CD4-positive, CD25-positive, alpha-beta regulatory T cell (primary cell): ENCODE measurements around the gene RTEL1. TPM values are rescaled to one million over a fixed set of nuclear protein-coding genes. Genes with fewer than 3 reads are reported as not detected.
"Not testable (repeated sequence)": the region's sequence is repeated elsewhere in the genome, so short reads cannot be mapped to it uniquely, and the experiment has no call there.

Experiments
- ATAC-seq, 2 donors: fragments of 150-1000 bp; cut with Tn5 transposase; one replicate each; pipeline ENCODE4 v1.10.0; 2021; ENCODE audit warnings: low read depth in 2 of 2, moderate number of reproducible peaks in 2 of 2, moderate library complexity in 1 of 2
- DNase-seq, 3 donors: peaks; one replicate each; pipeline versions ENCODE4 v3.0.0 to v3.0.0-alpha.2; 2012 to 2022; ENCODE audit warnings: mixed read lengths in 1 of 3
- H3K27ac ChIP-seq: one replicate; pipeline ENCODE4 v1.7.0; 2013; ENCODE audit warnings: mild to moderate bottlenecking, low read length; ENCODE audit not compliant: insufficient read depth, poor library complexity, severe bottlenecking
- H3K27me3 ChIP-seq: one replicate; pipeline ENCODE4 v1.7.0; 2013; ENCODE audit warnings: low read length; ENCODE audit not compliant: control insufficient read depth, insufficient read depth
- H3K36me3 ChIP-seq: one replicate; pipeline ENCODE4 v1.7.0; 2013; ENCODE audit warnings: mild to moderate bottlenecking, low read length, moderate library complexity; ENCODE audit not compliant: control insufficient read depth, insufficient read depth
- H3K4me1 ChIP-seq: 2 replicates; pipeline ENCODE4 v1.7.0; 2013; ENCODE audit warnings: mild to moderate bottlenecking, low read length; ENCODE audit not compliant: insufficient read depth, control insufficient read depth, poor library complexity, severe bottlenecking
- H3K4me3 ChIP-seq: one replicate; pipeline ENCODE4 v1.7.0; 2013; ENCODE audit warnings: low read depth, mild to moderate bottlenecking, low read length, moderate library complexity
- H3K9me3 ChIP-seq, 2 experiments: 1 replicate in 1 of 2; 2 replicates in 1 of 2; pipeline ENCODE4 v1.7.0; 2013; ENCODE audit warnings: low read length in 2 of 2, mild to moderate bottlenecking in 1 of 2, moderate library complexity in 1 of 2; ENCODE audit not compliant: control insufficient read depth in 2 of 2
- H3K27ac Mint-ChIP-seq, 3 donors: one replicate each; pipeline ENCODE4 v1.8.0; 2020 to 2022; ENCODE audit warnings: mild to moderate bottlenecking in 3 of 3, mixed read lengths in 3 of 3, moderate library complexity in 2 of 3
- H3K27me3 Mint-ChIP-seq: one replicate; pipeline ENCODE4 v1.8.0; 2022; ENCODE audit warnings: mild to moderate bottlenecking, mixed read lengths
- H3K36me3 Mint-ChIP-seq: one replicate; pipeline ENCODE4 v1.8.0; 2020; ENCODE audit warnings: mixed read lengths
- H3K4me1 Mint-ChIP-seq, 4 donors: one replicate each; pipeline ENCODE4 v1.8.0; 2020 to 2022; ENCODE audit warnings: mixed read lengths in 4 of 4, mild to moderate bottlenecking in 1 of 4
- H3K4me3 Mint-ChIP-seq, 4 donors: one replicate each; pipeline ENCODE4 v1.8.0; 2020 to 2022; ENCODE audit warnings: mild to moderate bottlenecking in 4 of 4, mixed read lengths in 4 of 4, moderate library complexity in 3 of 4
- H3K9me3 Mint-ChIP-seq, 7 donors: one replicate each; pipeline ENCODE4 v1.8.0; 2020 to 2022; ENCODE audit warnings: mixed read lengths in 7 of 7, mild to moderate bottlenecking in 3 of 7, moderate library complexity in 2 of 7
- polyA plus RNA-seq, 4 donors: library from polyadenylated mRNA; unstranded; fragments of 300-500 nt; fragmentation: Illumina TruSeq; gene quantifications; one replicate each; pipeline ENCODE4 v1.2.3, GENCODE V29; 2021
- total RNA-seq: library from RNA; stranded (reverse); gene quantifications from one replicate; pipeline ENCODE4 v1.2.3, GENCODE V29; 2022

Gene RTEL1
- total and polyA plus RNA-seq, 5 donors from 2014 or later, result 1.8 to 38.3 (median 2.8) TPM

DNA sequence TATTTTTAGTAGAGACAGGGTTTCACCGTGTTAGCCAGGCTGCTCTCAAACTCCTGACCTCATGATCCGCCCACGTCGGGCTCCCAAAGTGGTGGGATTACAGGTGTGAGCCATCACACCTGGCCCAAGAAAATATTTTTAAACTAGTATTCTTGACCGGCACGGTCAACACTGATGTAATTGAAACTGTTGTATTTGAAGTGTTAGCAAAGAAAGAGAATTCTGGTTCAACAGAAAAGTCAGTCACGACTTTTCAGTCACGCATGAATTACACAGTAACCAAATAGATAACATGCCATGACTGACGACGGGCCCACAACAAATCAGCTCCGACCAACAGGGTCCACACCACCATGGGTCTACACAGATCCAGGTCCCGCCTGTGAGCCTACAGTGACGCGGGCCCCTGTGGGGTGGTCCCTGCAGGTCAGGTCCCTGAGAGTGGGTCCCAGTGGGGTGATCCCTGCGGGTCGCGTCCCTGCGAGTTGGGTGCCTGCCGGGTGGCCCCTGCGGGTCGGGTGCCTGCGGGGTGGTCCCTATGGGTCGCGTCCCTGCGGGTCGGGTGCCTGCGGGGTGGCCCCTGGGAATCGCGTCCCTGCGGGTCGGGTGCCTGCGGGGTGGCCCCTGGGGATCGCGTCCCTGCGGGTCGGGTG, 32.2 kb upstream of the RTEL1 start:
- peaks cover 24% of the 10 kb centered on the region for H3K36me3 Mint-ChIP-seq
- peak overlapping the region; percentile 66 for H3K4me3 ChIP-seq
- no peaks in the 10 kb centered on the region for H3K36me3 ChIP-seq
- ATAC-seq (no peak), DNase-seq (peak in 2 of 3 donors; percentile 22 to 47)
- H3K27me3 Mint-ChIP-seq, result no peaks in the 10 kb centered on the region
- peaks cover 31% of the 10 kb centered on the region for H3K4me1 ChIP-seq
- H3K4me1 Mint-ChIP-seq, result peaks cover 0 to 53% (median 28%) of the 10 kb centered on the region in 4 donors
- H3K27ac ChIP-seq, result peak overlapping the region; percentile 86
- H3K27ac Mint-ChIP-seq, result peak overlapping the region; percentile 86 to 95 (median 88)
- H3K4me3 Mint-ChIP-seq, result peak overlapping the region; percentile 57 to 86 (median 80)
- no peaks in the 10 kb centered on the region for H3K27me3 ChIP-seq
- H3K9me3 ChIP-seq, result no peaks in the 10 kb centered on the region
- peaks cover 0 to 1% (median 0%) of the 10 kb centered on the region in 7 donors for H3K9me3 Mint-ChIP-seq

DNA sequence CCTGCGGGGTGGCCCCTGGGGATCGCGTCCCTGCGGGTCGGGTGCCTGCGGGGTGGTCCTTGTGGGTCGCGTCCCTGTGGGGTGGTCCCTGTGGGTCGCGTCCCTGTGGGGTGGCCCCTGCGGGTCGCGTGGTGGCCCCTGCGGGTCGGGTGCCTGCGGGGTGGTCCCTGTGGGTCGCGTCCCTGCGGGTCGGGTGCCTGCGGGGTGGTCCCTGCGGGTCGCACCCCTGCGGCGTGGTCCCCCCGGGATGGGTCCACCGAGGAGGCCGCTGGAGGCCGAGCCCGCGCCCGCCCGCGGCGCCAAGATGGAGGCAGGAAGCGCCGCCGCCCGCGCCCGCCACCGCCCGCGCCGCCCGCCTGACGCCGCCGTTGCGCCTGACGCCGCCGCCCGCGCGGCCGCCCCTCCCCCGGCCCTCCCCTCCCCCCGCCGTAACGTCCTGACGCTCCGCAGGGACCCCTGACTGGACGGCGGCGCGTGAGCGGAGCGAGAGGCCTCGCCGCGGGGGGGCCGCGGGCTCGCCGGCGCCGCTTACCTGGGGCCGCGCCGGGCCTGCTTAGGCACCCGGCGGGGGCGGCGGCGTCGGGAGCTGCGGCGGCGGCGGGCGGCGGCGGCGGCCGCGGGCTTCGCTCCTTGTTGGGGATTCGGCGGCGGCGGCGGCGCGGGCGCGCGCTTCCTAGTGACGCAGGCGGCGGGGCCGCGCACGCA, 31.5 kb upstream of the RTEL1 start, which contains the start of gene GMEB2:
Gene GMEB2 (minus strand): TSS at position 678 of the 705 bp plus-strand sequence. CDS start 7,704 bp downstream, outside the sequence.
- H3K27ac Mint-ChIP-seq, result peak within 1 kb of the TSS; percentile 88 to 98 (median 96)
- peaks cover 20% of the 10 kb centered on the region for H3K36me3 Mint-ChIP-seq
- Histone ChIP-seq H3K4me1 (peaks cover 37% of the 10 kb centered on the region), H3K27ac (peak within 1 kb of the TSS; percentile 93), H3K27me3 (no peaks in the 10 kb centered on the region), H3K4me3 (peak within 1 kb of the TSS; percentile 84), H3K9me3 (no peaks in the 10 kb centered on the region), H3K36me3 (no peaks in the 10 kb centered on the region)
- H3K9me3 Mint-ChIP-seq, result no peaks in the 10 kb centered on the region
- H3K4me3 Mint-ChIP-seq, result peak within 1 kb of the TSS; percentile 79 to 98 (median 96)
- peaks cover 0 to 56% (median 25%) of the 10 kb centered on the region in 4 donors for H3K4me1 Mint-ChIP-seq
- H3K27me3 Mint-ChIP-seq, result no peaks in the 10 kb centered on the region
- ATAC-seq (peak; percentile 56 to 61), DNase-seq (peak; percentile 67 to 89 (median 82))

DNA sequence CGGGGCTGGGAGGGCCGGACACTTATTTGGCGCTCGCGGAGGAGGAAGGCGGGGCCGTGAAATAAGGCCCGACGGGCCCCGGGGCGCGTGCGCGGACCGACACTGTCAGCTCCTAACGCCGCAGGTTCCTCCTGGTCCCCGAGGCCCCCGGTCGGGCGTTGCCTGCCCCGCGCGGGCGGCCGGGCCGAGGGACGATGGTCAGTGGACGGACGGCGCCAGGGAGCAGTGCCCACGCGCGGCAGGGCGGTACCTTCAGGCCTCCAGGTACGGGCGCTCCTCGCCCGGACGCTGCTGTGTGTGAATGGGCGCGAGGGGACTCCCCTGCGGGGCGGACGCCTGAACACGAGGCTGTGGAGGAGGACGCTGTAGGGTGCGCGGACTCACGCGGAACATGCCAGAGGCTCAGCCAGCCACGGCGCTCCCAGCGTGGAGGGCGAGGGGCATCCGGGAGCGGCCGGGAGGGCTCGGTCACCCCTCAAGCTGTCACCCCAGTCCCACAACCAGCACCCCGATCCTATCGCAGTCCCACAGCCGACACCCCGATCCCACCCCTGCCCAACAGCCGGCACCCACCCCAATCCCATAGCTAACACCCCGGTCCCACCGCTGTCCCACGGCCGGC, 30.9 kb upstream of the RTEL1 start:
- Histone ChIP-seq H3K9me3 (no peaks in the 10 kb centered on the region), H3K27ac (peak overlapping the region; percentile 93), H3K4me3 (no peak overlapping the region), H3K27me3 (no peaks in the 10 kb centered on the region), H3K4me1 (peaks cover 41% of the 10 kb centered on the region), H3K36me3 (no peaks in the 10 kb centered on the region)
- DNase-seq (peak in 2 of 3 donors; percentile 96 to 97), ATAC-seq (peak; percentile 80 to 82)
- no peaks in the 10 kb centered on the region for H3K27me3 Mint-ChIP-seq
- H3K27ac Mint-ChIP-seq, result peak overlapping the region in 2 of 3 donors; percentile 51 to 87
- peaks cover 18% of the 10 kb centered on the region for H3K36me3 Mint-ChIP-seq
- no peaks in the 10 kb centered on the region for H3K9me3 Mint-ChIP-seq
- H3K4me1 Mint-ChIP-seq, result peaks cover 0 to 56% (median 25%) of the 10 kb centered on the region in 4 donors
- peak overlapping the region; percentile 79 to 98 (median 96) for H3K4me3 Mint-ChIP-seq

DNA sequence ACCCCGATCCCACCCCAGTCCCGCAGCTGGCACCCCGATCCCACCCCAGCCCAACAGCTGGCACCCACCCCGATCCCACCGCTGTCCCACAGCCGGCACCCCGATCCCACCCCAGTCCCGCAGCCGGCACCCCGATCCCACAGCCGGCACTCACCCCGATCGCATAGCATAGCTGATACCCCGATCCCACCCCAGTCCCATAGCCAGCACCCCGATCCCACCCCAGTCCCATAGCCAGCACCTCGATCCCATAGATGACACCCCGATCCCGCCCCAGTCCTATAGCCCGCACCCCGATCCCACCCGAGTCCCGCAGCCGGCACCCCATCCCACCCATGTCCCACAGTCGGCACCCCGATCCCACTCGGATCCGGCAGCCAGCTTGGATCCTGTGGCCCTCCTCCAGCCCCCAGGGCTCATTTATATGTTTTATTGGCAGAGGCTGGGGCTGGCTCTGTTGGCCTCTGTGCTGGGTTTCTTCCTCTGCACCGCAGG, 30.3 kb upstream of the RTEL1 start:
- Mint-ChIP-seq H3K27ac (peak overlapping the region; percentile 87 to 98 (median 96)), H3K9me3 (no peaks in the 10 kb centered on the region), H3K4me3 (peak overlapping the region; percentile 79 to 98 (median 96)), H3K27me3 (no peaks in the 10 kb centered on the region), H3K4me1 (peaks cover 0 to 56% (median 25%) of the 10 kb centered on the region in 4 donors), H3K36me3 (peaks cover 13% of the 10 kb centered on the region)
- DNase-seq, result no peak
- H3K4me1 ChIP-seq, result peaks cover 46% of the 10 kb centered on the region
- H3K4me3 ChIP-seq, result peak overlapping the region; percentile 84
- H3K36me3 ChIP-seq, result no peaks in the 10 kb centered on the region
- no peaks in the 10 kb centered on the region for H3K27me3 ChIP-seq
- H3K27ac ChIP-seq, result peak overlapping the region; percentile 93
- ATAC-seq, result no peak
- no peaks in the 10 kb centered on the region for H3K9me3 ChIP-seq

DNA sequence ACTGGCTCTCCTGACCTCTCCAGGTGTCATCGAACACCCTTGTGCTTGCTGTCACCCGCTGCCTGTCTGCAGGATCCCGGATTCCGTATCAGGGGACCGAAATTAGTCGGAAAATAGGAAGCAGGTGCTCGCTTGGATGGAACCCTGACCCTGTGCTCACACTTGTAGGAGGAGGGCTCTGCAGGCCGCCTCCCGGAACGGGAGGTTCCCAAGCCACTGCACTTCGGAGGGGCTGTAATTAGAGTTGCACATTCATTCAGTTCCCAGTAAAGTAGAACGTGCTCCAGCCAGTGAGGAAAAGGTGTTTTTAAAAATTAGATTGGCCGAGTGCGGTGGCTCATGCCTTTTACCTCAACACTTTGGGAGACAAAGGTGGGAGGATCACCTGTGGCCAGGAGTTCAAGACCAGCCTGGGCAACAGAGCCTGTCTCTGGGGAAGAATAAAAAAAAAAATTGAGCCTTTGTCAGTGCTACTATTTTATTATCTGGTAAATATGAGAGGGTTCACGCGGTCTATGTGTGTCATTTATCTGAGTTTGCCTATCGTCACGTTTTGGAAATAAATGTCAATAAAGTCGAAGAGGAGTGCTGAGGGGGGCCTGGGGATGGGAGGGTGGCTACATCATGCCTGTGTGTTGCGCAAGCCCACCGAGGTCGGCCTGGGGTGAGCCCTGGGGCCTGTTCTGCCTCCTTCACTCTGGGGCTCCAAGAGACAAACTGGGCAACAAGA, 29.7 kb upstream of the RTEL1 start:
- peaks cover 52% of the 10 kb centered on the region for H3K4me1 ChIP-seq
- H3K4me1 Mint-ChIP-seq, result peaks cover 0 to 60% (median 26%) of the 10 kb centered on the region in 4 donors
- H3K36me3 Mint-ChIP-seq, result peaks cover 11% of the 10 kb centered on the region

DNA sequence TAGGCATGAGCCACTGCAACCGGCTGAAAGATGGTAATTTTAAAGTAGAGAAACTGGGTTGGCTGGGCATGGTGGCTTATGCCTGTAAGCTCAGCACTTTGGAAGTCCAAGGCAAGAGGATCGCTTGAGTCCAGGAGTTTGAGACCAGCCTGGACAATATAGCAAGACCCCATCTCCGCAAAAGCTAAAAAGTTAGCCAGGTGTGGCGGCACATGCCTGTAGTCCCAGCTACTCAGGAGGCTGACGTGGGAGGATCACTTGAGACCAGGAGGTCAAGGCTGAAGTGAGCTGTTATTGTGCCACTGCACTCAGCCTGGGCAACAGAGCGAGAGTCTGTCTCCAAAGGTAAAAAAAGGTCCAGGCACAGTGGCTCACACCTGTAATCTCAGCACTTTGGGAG, 27.2 kb upstream of the RTEL1 start:
- H3K4me1 Mint-ChIP-seq, result peaks cover 13 to 68% (median 34%) of the 10 kb centered on the region in 4 donors

More for the DNA sequence above, 29.7 kb upstream of the RTEL1 start:
- Mint-ChIP-seq H3K27me3 (no peaks in the 10 kb centered on the region), H3K4me3 (peak overlapping the region; percentile 79 to 98 (median 96)), H3K27ac (peak overlapping the region; percentile 87 to 98 (median 96)), H3K9me3 (no peaks in the 10 kb centered on the region)
- no peaks in the 10 kb centered on the region for H3K36me3 ChIP-seq
- H3K27ac ChIP-seq, result peak overlapping the region; percentile 93
- no peaks in the 10 kb centered on the region for H3K27me3 ChIP-seq
- ATAC-seq, result peak in 1 of 2 donors; percentile 17
- no peaks in the 10 kb centered on the region for H3K9me3 ChIP-seq
- peak in 1 of 3 donors; percentile 75 for DNase-seq
- peak overlapping the region; percentile 84 for H3K4me3 ChIP-seq

DNA sequence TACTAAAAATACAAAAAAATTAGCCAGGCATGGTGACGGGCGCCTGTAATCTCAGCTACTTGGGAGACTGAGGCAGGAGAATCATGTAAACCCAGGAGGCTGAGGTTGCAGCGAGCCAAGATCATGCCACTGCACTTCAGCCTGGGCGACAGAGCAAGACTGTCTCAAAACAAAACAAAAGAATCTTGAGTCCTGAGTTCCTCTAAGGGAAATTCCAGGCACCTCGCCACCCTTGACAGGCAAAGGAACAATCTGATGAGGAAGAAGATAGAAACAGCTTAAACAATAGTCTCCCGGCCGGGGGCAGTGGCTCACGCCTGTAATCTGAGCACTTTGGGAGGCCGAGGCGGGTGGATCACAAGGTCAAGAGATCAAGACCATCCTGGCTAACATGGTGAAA, 26.7 kb upstream of the RTEL1 start:
- Mint-ChIP-seq H3K27ac (peak overlapping the region; percentile 42 to 63 (median 54)), H3K4me3 (peak overlapping the region in 2 of 4 donors; percentile 22 to 56), H3K4me1 (peaks cover 13 to 69% (median 35%) of the 10 kb centered on the region in 4 donors)
- not testable (repeated sequence) for H3K9me3 ChIP-seq, H3K36me3 ChIP-seq, H3K27me3 Mint-ChIP-seq, H3K27me3 ChIP-seq, H3K9me3 Mint-ChIP-seq, H3K4me3 ChIP-seq, H3K36me3 Mint-ChIP-seq, ATAC-seq, H3K27ac ChIP-seq, DNase-seq
- peaks cover 69% of the 10 kb centered on the region for H3K4me1 ChIP-seq

More for the DNA sequence above, 27.2 kb upstream of the RTEL1 start:
- DNase-seq, H3K9me3 ChIP-seq, H3K9me3 Mint-ChIP-seq, H3K27ac ChIP-seq, H3K4me3 ChIP-seq, H3K36me3 ChIP-seq, H3K27me3 ChIP-seq, H3K27me3 Mint-ChIP-seq, ATAC-seq, H3K36me3 Mint-ChIP-seq: not testable (repeated sequence)
- peaks cover 71% of the 10 kb centered on the region for H3K4me1 ChIP-seq
- H3K4me3 Mint-ChIP-seq, result peak overlapping the region in 3 of 4 donors; percentile 9 to 56 (median 22)
- H3K27ac Mint-ChIP-seq, result peak overlapping the region in 2 of 3 donors; percentile 54 to 63
